BJ (cell line): Measurements from ENCODE around the gene SUPT3H. TPM values are rescaled to one million over a fixed set of nuclear protein-coding genes. Genes with fewer than 3 reads are reported as not detected.
"Not testable (repeated sequence)": the region's sequence is repeated elsewhere in the genome, so short reads cannot be mapped to it uniquely, and the experiment has no call there.

ENCODE experiments used
- CTCF ChIA-PET: fragments of 350-600 bp; formaldehyde crosslinking; extraction: SDS; loops from one replicate; lab custom pipeline; 2021; ENCODE audit warnings: antibody characterized with exemption, inconsistent platforms; lab: Yijun Ruan, JAX
- POLR2A ChIA-PET: fragments of 300-600 bp; sonication (Branson Sonifier 250); formaldehyde crosslinking; extraction: SDS; loops from one replicate; lab custom pipeline; 2021; ENCODE audit warnings: antibody characterized with exemption; lab: Charles Lee
- DNase-seq: peaks from one replicate; pipeline ENCODE4 v3.0.0-alpha.2; 2011; ENCODE audit warnings: low read depth
- H3K27me3 ChIP-seq: 2 replicates; pipeline ENCODE4 v1.6.0; 2011; ENCODE audit warnings: low read length; ENCODE audit not compliant: control insufficient read depth, insufficient read depth
- H3K36me3 ChIP-seq: 2 replicates; pipeline ENCODE4 v1.5.1; 2011; ENCODE audit warnings: low read length; ENCODE audit not compliant: control insufficient read depth, insufficient read depth
- H3K4me3 ChIP-seq: 2 replicates; pipeline ENCODE4 v1.5.1; 2011; ENCODE audit warnings: low read depth, mild to moderate bottlenecking, control low read depth, low read length
- polyA plus RNA-seq: library from polyadenylated mRNA; depleted of rRNA; stranded (reverse); fragments of >200 nt; gene quantifications from 2 replicates; pipeline ENCODE4 v1.2.3, GENCODE V29; 2011
- TF ChIP-seq, protein P1 (sequence below): IDR thresholded peaks from 2 replicates; pipeline ENCODE4 v1.5.1; 2011; ENCODE audit warnings: low read depth, mild to moderate bottlenecking, control low read depth, inconsistent platforms, low read length, moderate library complexity; ENCODE audit not compliant: insufficient read depth

SUPT3H gene
- polyA plus RNA-seq, 1 experiment: 7.8 TPM

DNA sequence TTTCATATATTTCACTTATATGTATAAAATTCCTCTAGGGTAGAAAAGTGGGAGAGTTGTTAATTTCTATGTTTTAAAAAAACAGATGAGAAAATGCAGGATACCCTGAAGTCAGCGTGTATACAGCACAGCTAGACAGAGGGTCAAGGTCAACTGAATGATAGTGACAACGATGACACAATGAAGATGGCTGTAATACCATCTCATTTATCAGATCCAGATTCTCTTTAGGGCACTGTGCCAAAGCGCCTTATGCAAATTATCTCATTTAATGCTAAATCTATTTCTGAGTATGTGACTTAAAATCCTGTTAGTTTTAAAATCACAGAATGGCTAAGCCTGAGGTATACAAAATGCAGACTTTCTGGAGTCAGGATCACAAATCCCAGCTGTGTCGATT, 481.0 kb downstream of the SUPT3H start:
- no peaks in the 10 kb centered on the region for H3K36me3 ChIP-seq
- H3K27me3 ChIP-seq: no peaks in the 10 kb centered on the region
- TF ChIP-seq, protein P1, sequence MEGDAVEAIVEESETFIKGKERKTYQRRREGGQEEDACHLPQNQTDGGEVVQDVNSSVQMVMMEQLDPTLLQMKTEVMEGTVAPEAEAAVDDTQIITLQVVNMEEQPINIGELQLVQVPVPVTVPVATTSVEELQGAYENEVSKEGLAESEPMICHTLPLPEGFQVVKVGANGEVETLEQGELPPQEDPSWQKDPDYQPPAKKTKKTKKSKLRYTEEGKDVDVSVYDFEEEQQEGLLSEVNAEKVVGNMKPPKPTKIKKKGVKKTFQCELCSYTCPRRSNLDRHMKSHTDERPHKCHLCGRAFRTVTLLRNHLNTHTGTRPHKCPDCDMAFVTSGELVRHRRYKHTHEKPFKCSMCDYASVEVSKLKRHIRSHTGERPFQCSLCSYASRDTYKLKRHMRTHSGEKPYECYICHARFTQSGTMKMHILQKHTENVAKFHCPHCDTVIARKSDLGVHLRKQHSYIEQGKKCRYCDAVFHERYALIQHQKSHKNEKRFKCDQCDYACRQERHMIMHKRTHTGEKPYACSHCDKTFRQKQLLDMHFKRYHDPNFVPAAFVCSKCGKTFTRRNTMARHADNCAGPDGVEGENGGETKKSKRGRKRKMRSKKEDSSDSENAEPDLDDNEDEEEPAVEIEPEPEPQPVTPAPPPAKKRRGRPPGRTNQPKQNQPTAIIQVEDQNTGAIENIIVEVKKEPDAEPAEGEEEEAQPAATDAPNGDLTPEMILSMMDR: no peak
- ChIA-PET POLR2A (no interaction called here), CTCF (interaction anchor here (0.6 kb wide), 1 partner anchor 811 kb away, joined by 3 read pairs; no protein-coding TSS in a partner anchor)
- no peak for DNase-seq
- no peak overlapping the region for H3K4me3 ChIP-seq

DNA sequence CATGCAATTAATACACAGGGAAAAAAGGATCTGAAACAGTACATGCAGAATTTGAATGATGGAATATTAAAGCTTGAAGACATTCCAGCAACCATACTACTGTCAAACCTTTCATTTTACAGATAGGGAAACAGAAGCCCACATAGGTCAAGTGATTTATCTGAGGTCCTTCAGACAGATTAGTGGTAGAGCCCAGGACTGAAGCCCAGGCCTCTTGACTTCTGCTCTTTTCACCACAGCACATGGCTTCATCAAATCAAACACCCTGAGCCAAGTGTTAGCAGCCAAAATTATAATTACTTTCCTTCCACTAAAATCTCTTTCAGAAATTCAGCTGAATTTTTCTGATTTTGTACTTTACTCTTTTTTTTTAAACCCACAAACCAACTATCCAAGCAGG, 485.2 kb downstream of the SUPT3H start:
- TF ChIP-seq, protein P1: no peak
- Histone ChIP-seq H3K36me3 (no peaks in the 10 kb centered on the region), H3K4me3 (no peak overlapping the region), H3K27me3 (no peaks in the 10 kb centered on the region)
- ChIA-PET POLR2A (no interaction called here), CTCF (interaction anchor here (1.8 kb wide), 1 partner anchor 14 kb away, joined by 4 read pairs; no protein-coding TSS in a partner anchor)
- DNase-seq: no peak

GRCh38 chr6:44879071-44879470, 498.7 kb downstream of the SUPT3H start:
- H3K4me3 ChIP-seq, H3K36me3 ChIP-seq, DNase-seq, H3K27me3 ChIP-seq, POLR2A ChIA-PET: not testable (repeated sequence)
- CTCF ChIA-PET: interaction anchor here (1.2 kb wide), 1 partner anchor 13 kb away, joined by 4 read pairs; no protein-coding TSS in a partner anchor

DNA sequence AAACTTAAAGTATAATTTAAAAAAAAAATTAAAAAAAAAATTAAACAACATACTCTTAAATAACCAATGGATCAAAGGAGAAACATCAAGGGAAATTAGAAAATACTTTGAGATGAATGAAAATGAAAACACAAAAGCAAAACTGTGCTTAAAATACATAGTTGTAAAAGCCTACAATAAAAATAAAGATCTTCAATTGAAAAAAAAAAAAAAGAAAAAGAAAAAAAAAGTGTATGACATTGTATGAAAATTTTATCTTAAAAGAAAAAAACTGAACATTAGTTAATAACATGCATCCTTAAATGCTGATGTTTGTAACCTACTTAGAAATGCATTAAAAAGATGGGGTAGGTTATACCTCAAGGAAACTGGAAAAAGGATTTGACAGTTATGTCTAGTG, 501.1 kb downstream of the SUPT3H start:
- CTCF ChIA-PET, H3K4me3 ChIP-seq, DNase-seq, POLR2A ChIA-PET, H3K27me3 ChIP-seq, H3K36me3 ChIP-seq: not testable (repeated sequence)

GRCh38 chr6:44869321-44869897, 508.3 kb downstream of the SUPT3H start:
- Histone ChIP-seq H3K36me3 (no peaks in the 10 kb centered on the region), H3K4me3 (no peak overlapping the region), H3K27me3 (no peaks in the 10 kb centered on the region)
- ChIA-PET POLR2A (no interaction called here), CTCF (interaction anchor here (0.6 to 1.5 kb wide), 2 partner anchors 41 to 393 kb away, joined by 3 to 4 read pairs; no protein-coding TSS in a partner anchor)
- DNase-seq: no peak
- TF ChIP-seq, protein P1: no peak

- no peak for DNase-seq
- TF ChIP-seq, protein P1: no peak
- H3K36me3 ChIP-seq: no peaks in the 10 kb centered on the region
- H3K27me3 ChIP-seq: no peaks in the 10 kb centered on the region
- ChIA-PET CTCF (interaction anchor here (0.6 to 1.5 kb wide), 2 partner anchors 42 to 393 kb away, joined by 3 to 4 read pairs; no protein-coding TSS in a partner anchor), POLR2A (no interaction called here)
- H3K4me3 ChIP-seq: no peak overlapping the region
Observed at GRCh38 chr6:44868910-44869309, 508.8 kb downstream of the SUPT3H start.
